ENCODE measurements around the gene ORMDL2.

Gene ORMDL2

GRCh38 chr12:55817345-55818139 lies at the start of gene ORMDL2, which contains the start of gene SARNP:
Gene ORMDL2, plus strand, starts transcription at chr12:55818041. Its CDS starts 959 bp downstream, at chr12:55819000.
Gene SARNP, minus strand, starts transcription at chr12:55817724. Its CDS starts 23 bp downstream, at chr12:55817701.
- Histone ChIP-seq H3K9me3 (ENCODE audit: control insufficient read depth, insufficient read depth, low read length) (no peaks in the 10 kb centered on the region), H3K4me1 (ENCODE audit: control insufficient read depth, insufficient read depth, low read length) (peaks cover 7% of the 10 kb centered on the region), H3K9ac (ENCODE audit: low read depth, low read length) (peak within 1 kb of the TSS; percentile 99), H3K4me3 (ENCODE audit: low read depth, low read length) (peak within 1 kb of the TSS; percentile 100), H3K36me3 (ENCODE audit: control insufficient read depth, insufficient read depth, low read length) (peaks cover 6% of the 10 kb centered on the region), H3K27me3 (ENCODE audit: control insufficient read depth, insufficient read depth, low read length) (no peaks in the 10 kb centered on the region)

- H3K9ac ChIP-seq (ENCODE audit: low read depth, low read length), result no peak overlapping the region
- H3K4me3 ChIP-seq (ENCODE audit: low read depth, low read length), result no peak overlapping the region
- peaks cover 13% of the 10 kb centered on the region for H3K36me3 ChIP-seq (ENCODE audit: control insufficient read depth, insufficient read depth, low read length)
- no peaks in the 10 kb centered on the region for H3K9me3 ChIP-seq (ENCODE audit: control insufficient read depth, insufficient read depth, low read length)
- H3K27me3 ChIP-seq (ENCODE audit: control insufficient read depth, insufficient read depth, low read length), result no peaks in the 10 kb centered on the region
- H3K4me1 ChIP-seq (ENCODE audit: control insufficient read depth, insufficient read depth, low read length), result no peaks in the 10 kb centered on the region
Observed at GRCh38 chr12:55771736-55772135, 46.1 kb upstream of the ORMDL2 start.

GRCh38 chr12:55777856-55778255 lies 40.0 kb upstream of the ORMDL2 start:
- Histone ChIP-seq H3K4me3 (ENCODE audit: low read depth, low read length) (no peak overlapping the region), H3K9ac (ENCODE audit: low read depth, low read length) (no peak overlapping the region)

GRCh38 chr12:55780685-55781084 lies 37.2 kb upstream of the ORMDL2 start:
- no peak overlapping the region for H3K4me3 ChIP-seq (ENCODE audit: low read depth, low read length)
- no peaks in the 10 kb centered on the region for H3K27me3 ChIP-seq (ENCODE audit: control insufficient read depth, insufficient read depth, low read length)
- no peaks in the 10 kb centered on the region for H3K9me3 ChIP-seq (ENCODE audit: control insufficient read depth, insufficient read depth, low read length)
- no peak overlapping the region for H3K9ac ChIP-seq (ENCODE audit: low read depth, low read length)
- peaks cover 12% of the 10 kb centered on the region for H3K36me3 ChIP-seq (ENCODE audit: control insufficient read depth, insufficient read depth, low read length)
- no peaks in the 10 kb centered on the region for H3K4me1 ChIP-seq (ENCODE audit: control insufficient read depth, insufficient read depth, low read length)

More at GRCh38 chr12:55777856-55778255, 40.0 kb upstream of the ORMDL2 start:
- peaks cover 15% of the 10 kb centered on the region for H3K36me3 ChIP-seq (ENCODE audit: control insufficient read depth, insufficient read depth, low read length)
- no peaks in the 10 kb centered on the region for H3K4me1 ChIP-seq (ENCODE audit: control insufficient read depth, insufficient read depth, low read length)
- H3K9me3 ChIP-seq (ENCODE audit: control insufficient read depth, insufficient read depth, low read length), result no peaks in the 10 kb centered on the region
- no peaks in the 10 kb centered on the region for H3K27me3 ChIP-seq (ENCODE audit: control insufficient read depth, insufficient read depth, low read length)

DNA sequence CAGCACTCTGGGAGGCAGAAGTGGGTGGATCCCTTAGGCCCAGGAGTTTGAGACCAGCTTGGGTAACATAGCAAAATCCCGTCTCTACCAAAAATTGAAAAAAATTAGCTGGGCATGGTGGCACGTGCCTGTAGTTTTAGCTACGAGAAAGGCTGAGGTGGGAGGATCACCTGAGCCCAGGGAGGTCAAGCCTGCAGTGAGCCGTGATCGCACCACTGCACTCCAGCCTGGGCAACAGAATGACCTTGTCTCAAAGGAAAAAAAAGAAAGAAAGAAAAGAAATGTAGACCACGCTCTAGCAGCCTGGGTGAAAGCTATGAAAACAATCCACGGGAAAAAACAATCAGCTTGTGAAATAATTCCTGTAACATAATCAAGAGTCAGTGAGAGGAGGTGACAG lies 29.3 kb upstream of the ORMDL2 start:
- Histone ChIP-seq H3K36me3 (ENCODE audit: control insufficient read depth, insufficient read depth, low read length) (peaks cover 25% of the 10 kb centered on the region), H3K4me1 (ENCODE audit: control insufficient read depth, insufficient read depth, low read length) (no peaks in the 10 kb centered on the region), H3K9me3 (ENCODE audit: control insufficient read depth, insufficient read depth, low read length) (no peaks in the 10 kb centered on the region), H3K27me3 (ENCODE audit: control insufficient read depth, insufficient read depth, low read length) (no peaks in the 10 kb centered on the region), H3K4me3 (ENCODE audit: low read depth, low read length) (no peak overlapping the region), H3K9ac (ENCODE audit: low read depth, low read length) (no peak overlapping the region)

GRCh38 chr12:55789171-55789570 lies 28.7 kb upstream of the ORMDL2 start:
- peaks cover 28% of the 10 kb centered on the region for H3K36me3 ChIP-seq (ENCODE audit: control insufficient read depth, insufficient read depth, low read length)
- H3K9ac ChIP-seq (ENCODE audit: low read depth, low read length), result no peak overlapping the region
- no peak overlapping the region for H3K4me3 ChIP-seq (ENCODE audit: low read depth, low read length)
- no peaks in the 10 kb centered on the region for H3K9me3 ChIP-seq (ENCODE audit: control insufficient read depth, insufficient read depth, low read length)
- no peaks in the 10 kb centered on the region for H3K27me3 ChIP-seq (ENCODE audit: control insufficient read depth, insufficient read depth, low read length)
- no peaks in the 10 kb centered on the region for H3K4me1 ChIP-seq (ENCODE audit: control insufficient read depth, insufficient read depth, low read length)

GRCh38 chr12:55789893-55790292 lies 27.9 kb upstream of the ORMDL2 start:
- peaks cover 28% of the 10 kb centered on the region for H3K36me3 ChIP-seq (ENCODE audit: control insufficient read depth, insufficient read depth, low read length)
- H3K4me3 ChIP-seq (ENCODE audit: low read depth, low read length), result no peak overlapping the region

DNA sequence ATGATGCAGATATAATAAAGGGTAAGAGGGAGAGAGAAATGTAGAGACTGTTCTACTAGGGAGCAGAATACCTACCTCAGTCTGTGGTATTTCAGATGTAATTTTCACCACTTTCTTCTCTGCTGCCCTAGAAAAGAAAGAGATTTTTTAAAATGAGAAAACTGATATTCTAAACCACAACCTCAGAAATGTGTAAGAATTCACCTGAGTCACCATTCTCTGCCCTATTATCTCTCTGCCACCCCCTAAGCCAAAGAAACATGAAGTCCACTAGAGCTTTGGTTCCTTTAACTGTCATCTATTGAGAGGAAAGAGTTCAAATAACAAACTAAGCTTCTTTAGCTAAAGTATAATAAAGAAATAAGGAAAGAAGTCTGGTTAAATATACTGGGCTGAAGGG lies 21.9 kb upstream of the ORMDL2 start:
- Histone ChIP-seq H3K9ac (ENCODE audit: low read depth, low read length) (no peak overlapping the region), H3K27me3 (ENCODE audit: control insufficient read depth, insufficient read depth, low read length) (no peaks in the 10 kb centered on the region), H3K9me3 (ENCODE audit: control insufficient read depth, insufficient read depth, low read length) (no peaks in the 10 kb centered on the region), H3K4me3 (ENCODE audit: low read depth, low read length) (no peak overlapping the region), H3K4me1 (ENCODE audit: control insufficient read depth, insufficient read depth, low read length) (no peaks in the 10 kb centered on the region), H3K36me3 (ENCODE audit: control insufficient read depth, insufficient read depth, low read length) (peaks cover 11% of the 10 kb centered on the region)

More at GRCh38 chr12:55789893-55790292, 27.9 kb upstream of the ORMDL2 start:
- no peaks in the 10 kb centered on the region for H3K9me3 ChIP-seq (ENCODE audit: control insufficient read depth, insufficient read depth, low read length)
- no peaks in the 10 kb centered on the region for H3K27me3 ChIP-seq (ENCODE audit: control insufficient read depth, insufficient read depth, low read length)
- H3K9ac ChIP-seq (ENCODE audit: low read depth, low read length), result no peak overlapping the region
- no peaks in the 10 kb centered on the region for H3K4me1 ChIP-seq (ENCODE audit: control insufficient read depth, insufficient read depth, low read length)

- Histone ChIP-seq H3K4me3 (ENCODE audit: low read depth, low read length) (no peak overlapping the region), H3K9me3 (ENCODE audit: control insufficient read depth, insufficient read depth, low read length) (no peaks in the 10 kb centered on the region), H3K4me1 (ENCODE audit: control insufficient read depth, insufficient read depth, low read length) (no peaks in the 10 kb centered on the region), H3K27me3 (ENCODE audit: control insufficient read depth, insufficient read depth, low read length) (no peaks in the 10 kb centered on the region), H3K36me3 (ENCODE audit: control insufficient read depth, insufficient read depth, low read length) (peaks cover 11% of the 10 kb centered on the region), H3K9ac (ENCODE audit: low read depth, low read length) (no peak overlapping the region)
Observed at GRCh38 chr12:55797068-55797467, 20.8 kb upstream of the ORMDL2 start.

DNA sequence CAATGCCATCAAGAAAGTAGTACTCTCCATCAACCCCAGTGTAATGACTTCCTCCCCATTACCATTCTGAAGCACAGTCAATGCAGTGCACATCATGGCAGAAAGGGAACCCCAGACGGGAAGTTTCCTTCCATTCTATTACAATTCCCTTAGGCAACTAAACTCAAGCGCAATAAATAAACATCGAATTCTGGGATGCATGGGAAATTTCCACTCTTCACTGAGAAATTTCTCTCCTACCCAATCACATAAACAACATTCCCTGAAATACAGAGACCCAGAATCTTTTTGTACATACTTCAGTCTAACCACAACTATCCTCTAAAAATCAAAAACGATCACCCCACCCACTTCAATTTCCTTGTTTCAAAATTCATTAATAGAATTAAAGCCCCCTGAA lies 20.3 kb upstream of the ORMDL2 start:
- Histone ChIP-seq H3K4me1 (ENCODE audit: control insufficient read depth, insufficient read depth, low read length) (no peaks in the 10 kb centered on the region), H3K9me3 (ENCODE audit: control insufficient read depth, insufficient read depth, low read length) (no peaks in the 10 kb centered on the region), H3K36me3 (ENCODE audit: control insufficient read depth, insufficient read depth, low read length) (peaks cover 11% of the 10 kb centered on the region), H3K27me3 (ENCODE audit: control insufficient read depth, insufficient read depth, low read length) (no peaks in the 10 kb centered on the region), H3K9ac (ENCODE audit: low read depth, low read length) (no peak overlapping the region), H3K4me3 (ENCODE audit: low read depth, low read length) (no peak overlapping the region)

GRCh38 chr12:55806982-55807381 lies 10.9 kb upstream of the ORMDL2 start:
- Histone ChIP-seq H3K4me1 (ENCODE audit: control insufficient read depth, insufficient read depth, low read length) (peaks cover 5% of the 10 kb centered on the region), H3K4me3 (ENCODE audit: low read depth, low read length) (no peak overlapping the region), H3K36me3 (ENCODE audit: control insufficient read depth, insufficient read depth, low read length) (peaks cover 4% of the 10 kb centered on the region), H3K9ac (ENCODE audit: low read depth, low read length) (no peak overlapping the region), H3K9me3 (ENCODE audit: control insufficient read depth, insufficient read depth, low read length) (no peaks in the 10 kb centered on the region), H3K27me3 (ENCODE audit: control insufficient read depth, insufficient read depth, low read length) (no peaks in the 10 kb centered on the region)

DNA sequence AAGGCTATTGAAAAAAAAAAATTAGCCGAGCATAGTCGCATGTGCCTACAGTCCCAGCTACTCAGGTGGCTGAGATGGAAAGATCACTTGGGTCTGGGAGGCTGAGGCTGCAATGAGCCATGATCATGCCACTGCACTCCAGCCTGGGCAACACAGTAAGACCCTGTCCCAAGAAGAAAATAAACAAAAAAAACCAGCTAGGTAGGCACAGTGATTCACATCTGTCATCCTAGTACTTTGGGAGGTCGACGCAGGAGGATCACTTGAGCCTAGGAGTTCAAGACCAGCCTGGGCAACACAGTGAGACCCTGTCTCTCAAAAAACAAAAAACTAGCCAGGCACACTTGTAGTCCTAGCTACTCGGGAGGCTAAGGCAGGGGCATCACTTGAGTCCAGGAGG lies 8.6 kb upstream of the ORMDL2 start:
- peaks cover 4% of the 10 kb centered on the region for H3K36me3 ChIP-seq (ENCODE audit: control insufficient read depth, insufficient read depth, low read length)
- H3K4me3 ChIP-seq (ENCODE audit: low read depth, low read length), result no peak overlapping the region
- H3K9ac ChIP-seq (ENCODE audit: low read depth, low read length), result no peak overlapping the region
- no peaks in the 10 kb centered on the region for H3K27me3 ChIP-seq (ENCODE audit: control insufficient read depth, insufficient read depth, low read length)
- no peaks in the 10 kb centered on the region for H3K9me3 ChIP-seq (ENCODE audit: control insufficient read depth, insufficient read depth, low read length)
- peaks cover 10% of the 10 kb centered on the region for H3K4me1 ChIP-seq (ENCODE audit: control insufficient read depth, insufficient read depth, low read length)

All from iPS-15b (cell line).